Measurements from ENCODE around the gene OR6M1. TPM values are rescaled to one million over a fixed set of nuclear protein-coding genes. Genes with fewer than 3 reads are reported as not detected.

The OR6M1 gene
- total RNA-seq, 2 experiments from 2014 or later, result not detected

- Mint-ChIP-seq H3K36me3 (ENCODE audit: low read depth) (no peaks in the 10 kb centered on the region), H3K9me3 (no peaks in the 10 kb centered on the region), H3K4me1 (ENCODE audit: low read depth) (no peaks in the 10 kb centered on the region), H3K27ac (no peak overlapping the region), H3K27me3 (ENCODE audit: low read depth) (peaks cover 2% of the 10 kb centered on the region), H3K4me3 (no peak overlapping the region)
- no peak for DNase-seq
- CTCF ChIA-PET, result no interaction called here
- intact Hi-C loops (cut with micrococcal nuclease), result no loop called here
Measured at GRCh38 chr11:123773026-123773425, 33.1 kb downstream of the OR6M1 start.

- CTCF ChIA-PET, result no interaction called here
- Mint-ChIP-seq H3K27ac (no peak overlapping the region), H3K27me3 (ENCODE audit: low read depth) (peaks cover 5% of the 10 kb centered on the region), H3K36me3 (ENCODE audit: low read depth) (no peaks in the 10 kb centered on the region), H3K4me3 (no peak overlapping the region), H3K4me1 (ENCODE audit: low read depth) (no peaks in the 10 kb centered on the region), H3K9me3 (no peaks in the 10 kb centered on the region)
- no peak for DNase-seq
- intact Hi-C loops (cut with micrococcal nuclease), result no loop called here
Measured at GRCh38 chr11:123771664-123772063, 34.5 kb downstream of the OR6M1 start.

- intact Hi-C loops (cut with micrococcal nuclease), result no loop called here
- Mint-ChIP-seq H3K9me3 (no peaks in the 10 kb centered on the region), H3K36me3 (ENCODE audit: low read depth) (no peaks in the 10 kb centered on the region), H3K4me1 (ENCODE audit: low read depth) (no peaks in the 10 kb centered on the region), H3K27me3 (ENCODE audit: low read depth) (peaks cover 5% of the 10 kb centered on the region), H3K27ac (no peak overlapping the region), H3K4me3 (no peak overlapping the region)
- no peak for DNase-seq
- CTCF ChIA-PET, result no interaction called here
Measured at GRCh38 chr11:123770712-123771111, 35.4 kb downstream of the OR6M1 start.

GRCh38 chr11:123765601-123766000, 40.5 kb downstream of the OR6M1 start:
- Mint-ChIP-seq H3K4me3 (no peak overlapping the region), H3K36me3 (ENCODE audit: low read depth) (no peaks in the 10 kb centered on the region), H3K9me3 (peaks cover 17% of the 10 kb centered on the region), H3K27ac (no peak overlapping the region), H3K4me1 (ENCODE audit: low read depth) (no peaks in the 10 kb centered on the region), H3K27me3 (ENCODE audit: low read depth) (peaks cover 8% of the 10 kb centered on the region)
- intact Hi-C loops (cut with micrococcal nuclease), result no loop called here
- CTCF ChIA-PET, result interaction anchor here (0.7 kb wide), 1 partner anchor 492 kb away, joined by 3 read pairs; no protein-coding TSS in a partner anchor
- no peak for DNase-seq

- intact Hi-C loops (cut with micrococcal nuclease), result no loop called here
- H3K36me3 Mint-ChIP-seq (ENCODE audit: low read depth), result no peaks in the 10 kb centered on the region
- peaks cover 5% of the 10 kb centered on the region for H3K27me3 Mint-ChIP-seq (ENCODE audit: low read depth)
- no peaks in the 10 kb centered on the region for H3K4me1 Mint-ChIP-seq (ENCODE audit: low read depth)
- no peak for DNase-seq
- H3K27ac Mint-ChIP-seq, result no peak overlapping the region
- H3K4me3 Mint-ChIP-seq, result no peak overlapping the region
- peaks cover 17% of the 10 kb centered on the region for H3K9me3 Mint-ChIP-seq
- CTCF ChIA-PET, result no interaction called here
Measured at GRCh38 chr11:123762422-123762821, 43.7 kb downstream of the OR6M1 start.

GRCh38 chr11:123760894-123761293, 45.3 kb downstream of the OR6M1 start:
- Mint-ChIP-seq H3K27ac (no peak overlapping the region), H3K4me1 (ENCODE audit: low read depth) (no peaks in the 10 kb centered on the region), H3K4me3 (no peak overlapping the region), H3K36me3 (ENCODE audit: low read depth) (no peaks in the 10 kb centered on the region), H3K27me3 (ENCODE audit: low read depth) (peaks cover 4% of the 10 kb centered on the region), H3K9me3 (peaks cover 17% of the 10 kb centered on the region)
- CTCF ChIA-PET, result no interaction called here
- intact Hi-C loops (cut with micrococcal nuclease), result no loop called here
- no peak for DNase-seq

GRCh38 chr11:123757976-123758375, 48.2 kb downstream of the OR6M1 start:
- DNase-seq, result no peak
- intact Hi-C loops (cut with micrococcal nuclease), result no loop called here
- Mint-ChIP-seq H3K4me1 (ENCODE audit: low read depth) (no peaks in the 10 kb centered on the region), H3K4me3 (no peak overlapping the region), H3K27me3 (ENCODE audit: low read depth) (no peaks in the 10 kb centered on the region), H3K27ac (no peak overlapping the region), H3K36me3 (ENCODE audit: low read depth) (no peaks in the 10 kb centered on the region), H3K9me3 (peaks cover 11% of the 10 kb centered on the region)
- CTCF ChIA-PET, result no interaction called here

- Mint-ChIP-seq H3K36me3 (ENCODE audit: low read depth) (no peaks in the 10 kb centered on the region), H3K4me1 (ENCODE audit: low read depth) (no peaks in the 10 kb centered on the region), H3K27me3 (ENCODE audit: low read depth) (peaks cover 12% of the 10 kb centered on the region), H3K4me3 (no peak overlapping the region), H3K9me3 (no peaks in the 10 kb centered on the region), H3K27ac (no peak overlapping the region)
- intact Hi-C loops (cut with micrococcal nuclease), result no loop called here
- DNase-seq, result no peak
- CTCF ChIA-PET, result interaction anchor here (0.6 kb wide), 1 partner anchor 11 kb away, joined by 3 read pairs; no protein-coding TSS in a partner anchor
Measured at GRCh38 chr11:123755813-123756212, 50.3 kb downstream of the OR6M1 start.

Other genes with a start within 250 kb of the OR6M1 start
- not detected for gene SCN3B, start 151.7 kb downstream of the OR6M1 start, total RNA-seq
- gene ZNF202, start 64.7 kb downstream of the OR6M1 start, total RNA-seq, result 1 to 10 TPM; 5.9 to 6.4 TPM
- gene OR6X1, start 51.8 kb downstream of the OR6M1 start, total RNA-seq, result not detected
- not detected for gene TMEM225, start 79.3 kb upstream of the OR6M1 start, total RNA-seq
- not detected for gene OR8D4, start 95.8 kb upstream of the OR6M1 start, total RNA-seq
- not detected for gene OR4D5, start 133.3 kb upstream of the OR6M1 start, total RNA-seq
- not detected for gene OR6T1, start 137.5 kb upstream of the OR6M1 start, total RNA-seq
- gene OR10S1, start 171.4 kb upstream of the OR6M1 start, total RNA-seq, result not detected
- gene OR10G6, start 188.8 kb upstream of the OR6M1 start, total RNA-seq, result not detected
- gene OR10G4, start 206.6 kb upstream of the OR6M1 start, total RNA-seq, result not detected
- gene OR10G9, start 216.7 kb upstream of the OR6M1 start, total RNA-seq, result not detected
- gene OR10G8, start 220.4 kb upstream of the OR6M1 start, total RNA-seq, result not detected
- not detected for gene OR10G7, start 235.0 kb upstream of the OR6M1 start, total RNA-seq